ENCODE data around the gene ACP5. TPM values are rescaled to one million over a fixed set of nuclear protein-coding genes. Genes with fewer than 3 reads are reported as not detected.

ACP5 gene
- total RNA-seq, 1 experiment from 2014 or later = 2.3 TPM

- DNase-seq = peak; percentile 81
- no peak overlapping the region for H3K14ac ChIP-seq (ENCODE audit: insufficient read depth, low read length)
- H3K23me2 ChIP-seq (ENCODE audit: insufficient read length, low read depth, low read length, poor library complexity, severe bottlenecking) = no peaks in the 10 kb centered on the region
- no peak overlapping the region for H3K4ac ChIP-seq (ENCODE audit: low read depth, low read length)
- H4K8ac ChIP-seq (replicated peaks; ENCODE audit: insufficient read length, low read depth, low read length) = no peak overlapping the region
- no peak overlapping the region for H2AFZ ChIP-seq (ENCODE audit: low read length)
- H3K4me1 Mint-ChIP-seq = peaks cover 2% of the 10 kb centered on the region in 2 experiments; a peak in 1 of 4 replicates
- no peak overlapping the region for H3K4me3 Mint-ChIP-seq
- H2BK12ac ChIP-seq (ENCODE audit: insufficient read length, low read depth, low read length) = no peak overlapping the region
- no peak overlapping the region for H2BK5ac ChIP-seq (ENCODE audit: insufficient read length, low read length)
- no peak overlapping the region for H2BK15ac ChIP-seq (ENCODE audit: low read depth, low read length)
- no peak overlapping the region for H3K18ac ChIP-seq (ENCODE audit: insufficient read length, low read depth, low read length)
- H3K9ac ChIP-seq (ENCODE audit: extremely low read depth, insufficient read length, low read length) = no peak overlapping the region
- WGBS (ENCODE audit: extremely low coverage, insufficient read length, low lambda C conversion rate) = no CpG with 5 or more reads among the region's 7 CpGs
- peaks cover 4% of the 10 kb centered on the region for H3K27me3 Mint-ChIP-seq (ENCODE audit: low read depth)
- H4K91ac ChIP-seq (ENCODE audit: insufficient read length, low read depth, low read length) = no peak overlapping the region
- H2AK5ac ChIP-seq (ENCODE audit: insufficient read length, low read length) = no peak overlapping the region
- H3K4me1 ChIP-seq (ENCODE audit: insufficient read depth, low read length) = no peaks in the 10 kb centered on the region
- no peak overlapping the region for H3T11ph ChIP-seq (ENCODE audit: low read length)
- no peaks in the 10 kb centered on the region for H3K79me2 ChIP-seq (ENCODE audit: insufficient read depth, low read length)
- no peak overlapping the region for H3K56ac ChIP-seq (ENCODE audit: insufficient read length, low read depth, low read length)
- H3K27ac Mint-ChIP-seq = 0 out of 7 replicates have a peak overlapping the region, but pooled peaks of 2 of the 3 experiments have one; percentile 42 to 44
- no peak overlapping the region for H2BK20ac ChIP-seq (ENCODE audit: low read depth, low read length, poor library complexity, severe bottlenecking)
- no peak overlapping the region for H2BK120ac ChIP-seq (ENCODE audit: low read depth, low read length, poor library complexity, severe bottlenecking)
- no peaks in the 10 kb centered on the region for H4K20me1 ChIP-seq (ENCODE audit: control insufficient read depth, insufficient read depth, insufficient read length)
- no peak overlapping the region for H3K4me2 ChIP-seq (ENCODE audit: insufficient read depth, insufficient read length, low read length)
- H3K9me3 Mint-ChIP-seq = no peaks in the 10 kb centered on the region; a peak in 1 of 5 replicates
- peak; percentile 86 for TF ChIP-seq CTCF (conservative IDR thresholded peaks at IDR 0.05)
- no peaks in the 10 kb centered on the region for H3K79me1 ChIP-seq (ENCODE audit: insufficient read depth, low read depth, low read length, poor library complexity, severe bottlenecking)
- no peaks in the 10 kb centered on the region for H3K36me3 Mint-ChIP-seq (ENCODE audit: insufficient read depth in 1 of 3, low read depth in 3 of 3)
- no peaks in the 10 kb centered on the region for H3K9me3 ChIP-seq (ENCODE audit: control insufficient read depth, low read depth, low read length)
- H4K5ac ChIP-seq (ENCODE audit: insufficient read length, low read depth, low read length) = no peak overlapping the region
- H3K23ac ChIP-seq (ENCODE audit: insufficient read length, low read depth, low read length) = no peak overlapping the region
- no peaks in the 10 kb centered on the region for H3K27me3 ChIP-seq (ENCODE audit: insufficient read depth, low read length)
- H3K27ac ChIP-seq (ENCODE audit: insufficient read length, low read depth, low read length) = no peak overlapping the region
Measured at GRCh38 chr19:11587302-11587974, 10.0 kb upstream of the ACP5 start.
